HG02938 (cell line): ENCODE results near the gene SPSB1.

Source experiments
- ATAC-seq: cut with Tn5 transposase; IDR thresholded peaks from one replicate; pipeline ENCODE4 v1.9.1; 2021; ENCODE audit warnings: mild to moderate bottlenecking, moderate library complexity; ENCODE audit not compliant: unreplicated experiment

Gene SPSB1

GRCh38 chr1:9258629-9259028, 34.1 kb upstream of the SPSB1 start:
- no peak for ATAC-seq

- ATAC-seq: no peak
Observed at GRCh38 chr1:9260059-9260766, 32.5 kb upstream of the SPSB1 start.

GRCh38 chr1:9261496-9261895, 31.2 kb upstream of the SPSB1 start:
- no peak for ATAC-seq

- ATAC-seq: no peak
Observed at GRCh38 chr1:9262096-9262986, 30.4 kb upstream of the SPSB1 start.

GRCh38 chr1:9263276-9263855, 29.3 kb upstream of the SPSB1 start:
- ATAC-seq: no peak

- no peak for ATAC-seq
Observed at GRCh38 chr1:9263984-9264872, 28.5 kb upstream of the SPSB1 start.

- no peak for ATAC-seq
Observed at GRCh38 chr1:9265037-9265436, 27.7 kb upstream of the SPSB1 start.

- ATAC-seq: no peak
Observed at GRCh38 chr1:9265968-9266367, 26.7 kb upstream of the SPSB1 start.

GRCh38 chr1:9267352-9267686, 25.4 kb upstream of the SPSB1 start:
- no peak for ATAC-seq

- ATAC-seq: no peak
Observed at GRCh38 chr1:9267827-9268581, 24.7 kb upstream of the SPSB1 start.

GRCh38 chr1:9269078-9269501, 23.6 kb upstream of the SPSB1 start:
- no peak for ATAC-seq

- ATAC-seq: no peak
Observed at GRCh38 chr1:9269721-9270120, 23.0 kb upstream of the SPSB1 start.

- no peak for ATAC-seq
Observed at GRCh38 chr1:9270290-9270883, 22.3 kb upstream of the SPSB1 start.

- no peak for ATAC-seq
Observed at GRCh38 chr1:9271283-9271682, 21.4 kb upstream of the SPSB1 start.

GRCh38 chr1:9271861-9272595, 20.7 kb upstream of the SPSB1 start:
- no peak for ATAC-seq

- ATAC-seq: no peak
Observed at GRCh38 chr1:9273177-9273576, 19.5 kb upstream of the SPSB1 start.

GRCh38 chr1:9275161-9275560, 17.5 kb upstream of the SPSB1 start:
- no peak for ATAC-seq

- no peak for ATAC-seq
Observed at GRCh38 chr1:9275567-9276034, 17.1 kb upstream of the SPSB1 start.

GRCh38 chr1:9278116-9278515, 14.6 kb upstream of the SPSB1 start:
- no peak for ATAC-seq
